HPDE6-E6E7 (cell line): ENCODE data around the gene ERO1A.

ENCODE experiments used
- DNase-seq: peaks from one replicate; pipeline ENCODE4 v3.0.0; 2011; ENCODE audit warnings: missing footprints; ENCODE audit errors: extremely low spot score

The ERO1A gene

DNA sequence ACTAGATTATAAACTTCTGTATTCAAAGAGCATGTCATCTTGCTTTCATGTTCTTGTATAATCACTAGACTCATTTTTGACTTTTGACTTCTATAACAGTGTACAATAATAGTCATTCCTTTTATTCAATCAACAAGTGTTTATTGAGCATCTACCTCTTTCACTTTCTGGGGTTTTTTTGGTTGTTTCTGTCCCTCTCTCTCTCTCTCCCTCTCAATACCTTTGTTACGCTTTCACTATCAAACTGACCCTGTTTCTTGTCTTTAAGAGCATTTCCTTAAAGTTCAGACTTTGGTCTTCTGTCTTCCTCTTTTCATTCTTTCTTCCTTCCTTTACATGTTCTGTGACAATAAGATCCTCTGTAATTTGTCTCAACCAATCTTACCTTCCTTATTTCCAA, 93.2 kb downstream of the ERO1A start:
- no peak for DNase-seq

DNA sequence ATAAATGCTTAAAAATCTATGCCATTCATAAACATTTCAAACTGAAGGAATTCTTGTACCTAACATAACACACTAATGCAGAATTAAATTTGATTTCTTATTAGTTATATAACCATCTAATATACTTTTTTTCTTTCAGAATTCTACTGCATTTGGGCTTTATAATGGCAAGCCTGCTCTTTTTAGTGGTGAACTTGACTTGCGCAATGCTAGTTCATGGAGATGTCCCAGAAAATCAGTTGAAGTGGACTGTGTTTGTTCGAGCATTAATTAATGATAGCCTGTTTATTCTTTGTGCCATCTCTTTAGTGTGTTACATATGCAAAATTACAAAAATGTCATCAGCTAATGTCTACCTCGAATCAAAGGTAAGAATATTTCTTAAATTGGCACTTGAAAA, 95.4 kb downstream of the ERO1A start:
- DNase-seq, result no peak

DNA sequence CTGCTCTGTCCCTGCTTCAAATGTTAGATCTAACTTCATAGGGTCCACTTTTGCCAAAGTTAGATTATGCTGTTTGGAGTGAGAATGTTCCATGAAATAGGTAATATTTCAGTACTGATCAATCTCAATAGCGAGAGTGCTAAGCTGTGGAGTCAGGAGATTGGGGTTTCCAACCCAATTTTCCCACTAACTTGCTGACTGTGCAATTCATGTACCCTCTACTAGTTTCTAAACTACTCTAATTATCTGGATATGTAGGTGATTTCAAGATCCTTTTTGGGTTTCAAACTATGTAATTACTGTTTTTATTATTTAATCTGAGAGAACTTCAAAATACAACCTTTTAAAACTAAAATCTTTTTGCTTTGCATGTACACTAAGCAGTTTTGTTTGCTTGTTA, 96.8 kb downstream of the ERO1A start:
- no peak for DNase-seq

DNA sequence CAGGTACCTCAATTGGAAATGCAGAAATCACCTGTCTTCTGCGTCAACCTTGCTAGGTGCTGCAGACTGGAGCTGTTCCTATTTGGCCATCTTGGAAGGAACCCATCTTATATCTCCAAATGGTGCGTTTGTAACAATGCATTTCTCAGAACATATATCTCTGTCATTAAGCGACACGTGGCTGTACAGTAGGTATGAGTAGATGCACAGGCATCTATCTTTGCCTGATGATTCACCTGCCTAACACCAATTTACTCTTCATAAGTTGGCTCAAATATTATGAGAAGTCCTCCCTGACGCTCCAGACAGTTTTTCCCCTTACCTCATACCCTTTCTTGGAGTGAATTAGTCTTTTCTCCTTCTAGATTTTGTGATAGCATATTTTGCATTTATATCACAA, 98.5 kb downstream of the ERO1A start:
- peak; percentile 15 for DNase-seq

DNA sequence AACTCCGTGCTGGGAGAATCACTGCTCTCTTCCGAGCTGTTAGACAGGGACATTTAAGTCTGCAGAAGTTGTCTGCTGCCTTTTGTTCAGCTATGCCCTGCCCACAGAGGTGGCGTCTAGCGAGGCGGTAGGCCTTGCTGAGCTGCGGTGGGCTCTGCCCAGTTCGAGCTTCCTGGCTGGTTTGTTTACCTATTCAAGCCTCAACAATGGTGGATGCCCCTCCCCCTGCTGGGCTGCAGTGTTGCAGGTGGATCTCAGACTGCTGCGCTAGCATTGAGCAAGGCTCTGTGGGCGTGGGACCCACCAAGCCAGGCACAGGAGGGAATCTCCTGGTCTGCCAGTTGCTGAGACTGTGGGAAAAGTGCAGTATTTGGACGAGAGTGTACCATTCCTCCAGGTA, 99.0 kb downstream of the ERO1A start:
- no peak for DNase-seq

DNA sequence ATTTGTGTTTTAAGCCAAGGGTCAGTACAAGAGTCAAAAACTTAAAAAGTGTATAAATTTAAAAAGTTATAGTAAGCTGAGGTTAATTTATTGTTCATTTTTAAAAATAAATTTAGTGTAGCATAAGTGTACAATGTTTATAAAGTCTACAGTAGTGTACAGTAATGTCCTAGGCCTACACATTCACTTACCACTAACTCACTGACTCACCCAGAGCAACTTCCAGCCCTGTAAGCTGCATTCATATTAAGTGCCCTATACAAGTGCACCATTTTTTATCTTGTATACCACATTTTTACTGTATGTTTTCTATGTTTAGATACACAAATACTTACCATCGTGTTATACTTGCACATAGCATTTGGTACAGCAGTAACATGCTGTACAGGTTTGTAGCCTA, 105.0 kb downstream of the ERO1A start:
- DNase-seq, result no peak
